GM23338 (cell line): ENCODE data around the gene SLC66A3. TPM values are rescaled to one million over a fixed set of nuclear protein-coding genes. Genes with fewer than 3 reads are reported as not detected.

Experiments
- ATAC-seq: fragments of 200-7000 bp; cut with Tn5 transposase; 3 replicates; pipeline ENCODE4 v1.9.1; 2020
- DNase-seq: peaks from one replicate; pipeline ENCODE4 v3.0.0-alpha.2; 2015; ENCODE audit warnings: low spot score
- H2AFZ ChIP-seq: fragments of 200-600 bp; sonication (generic); 2 replicates; pipeline ENCODE4 v1.8.0; 2016; ENCODE audit warnings: antibody characterized with exemption, mild to moderate bottlenecking, moderate library complexity
- H3F3A ChIP-seq: fragments of 200-600 bp; sonication (generic); replicated peaks from 2 replicates; pipeline ENCODE4 v1.8.0; 2017; ENCODE audit warnings: antibody characterized with exemption, mixed run types, low read depth
- H3K27ac ChIP-seq: fragments of 200-600 bp; sonication (generic); 2 replicates; pipeline ENCODE4 v1.6.1; 2016; ENCODE audit warnings: low read depth
- H3K27me3 ChIP-seq: fragments of 200-600 bp; sonication (generic); 2 replicates; pipeline ENCODE4 v1.8.0; 2016; ENCODE audit warnings: mild to moderate bottlenecking, mixed run types, moderate library complexity; ENCODE audit not compliant: insufficient read depth
- H3K36me3 ChIP-seq: fragments of 200-600 bp; sonication (generic); 2 replicates; pipeline ENCODE4 v1.8.0; 2016; ENCODE audit warnings: mild to moderate bottlenecking; ENCODE audit not compliant: insufficient read depth
- H3K4me1 ChIP-seq: fragments of 200-600 bp; sonication (generic); 2 replicates; pipeline ENCODE4 v1.8.0; 2016; ENCODE audit warnings: mild to moderate bottlenecking, moderate library complexity; ENCODE audit not compliant: insufficient read depth
- H3K4me2 ChIP-seq: fragments of 200-600 bp; sonication (generic); 2 replicates; pipeline ENCODE4 v1.7.1; 2017; ENCODE audit warnings: mixed run types
- H3K4me3 ChIP-seq: fragments of 200-600 bp; sonication (generic); 2 replicates; pipeline ENCODE4 v1.6.1; 2016; ENCODE audit warnings: mixed run types
- H3K79me2 ChIP-seq: fragments of 200-600 bp; sonication (generic); replicated peaks from 2 replicates; pipeline ENCODE4 v1.8.0; 2017; ENCODE audit warnings: mild to moderate bottlenecking; ENCODE audit not compliant: insufficient read depth
- H3K9me2 ChIP-seq: fragments of 200-600 bp; sonication (generic); 2 replicates; pipeline ENCODE4 v1.8.0; 2017; ENCODE audit not compliant: insufficient read depth
- H4K20me1 ChIP-seq: fragments of 200-600 bp; sonication (generic); replicated peaks from 2 replicates; pipeline ENCODE4 v1.8.0; 2017; ENCODE audit warnings: mild to moderate bottlenecking; ENCODE audit not compliant: insufficient read depth
- H3K27ac Mint-ChIP-seq: 2 replicates; pipeline ENCODE4 v1.8.0; 2020; ENCODE audit warnings: inconsistent platforms, mild to moderate bottlenecking, moderate library complexity, mixed read lengths
- H3K27me3 Mint-ChIP-seq: 3 replicates; pipeline ENCODE4 v1.8.0; 2022; ENCODE audit warnings: low read depth, mild to moderate bottlenecking, moderate library complexity, mixed read lengths, inconsistent platforms; ENCODE audit not compliant: insufficient read depth, poor library complexity
- H3K36me3 Mint-ChIP-seq: 3 replicates; pipeline ENCODE4 v1.8.0; 2021; ENCODE audit warnings: low read depth, mild to moderate bottlenecking, inconsistent platforms, moderate library complexity, mixed read lengths
- H3K4me1 Mint-ChIP-seq: 3 replicates; pipeline ENCODE4 v1.8.0; 2020; ENCODE audit warnings: mild to moderate bottlenecking, inconsistent platforms, mixed read lengths
- H3K4me3 Mint-ChIP-seq: 3 replicates; pipeline ENCODE4 v1.8.0; 2021; ENCODE audit warnings: moderate library complexity, mild to moderate bottlenecking, inconsistent platforms, mixed read lengths
- H3K9me3 Mint-ChIP-seq: 3 replicates; pipeline ENCODE4 v1.8.0; 2020; ENCODE audit warnings: moderate library complexity, mild to moderate bottlenecking, inconsistent platforms, mixed read lengths
- CREB1 ChIP-seq: fragments of 250-450 bp; sonication (Bioruptor Pico); IDR thresholded peaks from 2 replicates; pipeline ENCODE4 v1.5.0; 2020; ENCODE audit warnings: low read depth, mild to moderate bottlenecking, moderate library complexity
- ETS1 ChIP-seq: IDR thresholded peaks from 2 replicates; pipeline ENCODE4 v1.6.1; 2016; ENCODE audit warnings: antibody characterized with exemption
- EZH2phosphoT487 ChIP-seq: fragments of 200-600 bp; sonication (generic); IDR thresholded peaks from one replicate; pipeline ENCODE4 v1.8.1; 2018; ENCODE audit warnings: antibody characterized with exemption; ENCODE audit not compliant: unreplicated experiment
- POLR2AphosphoS5 ChIP-seq: IDR thresholded peaks from 2 replicates; pipeline ENCODE4 v1.6.1; 2016; ENCODE audit warnings: antibody characterized with exemption, low read depth
- ZNF114 ChIP-seq: fragments of 250-450 bp; sonication (Bioruptor Pico); IDR thresholded peaks from 2 replicates; pipeline ENCODE4 v1.5.0; 2020; ENCODE audit warnings: mild to moderate bottlenecking, moderate library complexity
- polyA plus RNA-seq: library from polyadenylated mRNA; unstranded; fragments of >200 nt; fragmentation: Nextera tagmentation; extraction: Ambion mirVana; gene quantifications from 2 replicates; pipeline ENCODE4 v1.2.1, GENCODE V29; 2016
- total RNA-seq: library from RNA; depleted of rRNA; stranded (reverse); fragments of >200 nt; shearing (Covaris generic); gene quantifications from 2 replicates; pipeline ENCODE4 v1.2.3, GENCODE V29; 2014
- TF ChIP-seq, protein P1 (sequence below), 2 experiments: fragments of 200-600 bp in 1 of 2; sonication (generic) in 1 of 2; conservative IDR thresholded peaks; 2 replicates each; pipeline versions ENCODE4 v1.5.1 to v1.6.1; 2016 to 2017; ENCODE audit warnings: antibody characterized with exemption in 2 of 2, low read depth in 2 of 2, mild to moderate bottlenecking in 2 of 2, moderate library complexity in 1 of 2

Gene SLC66A3
- total and polyA plus RNA-seq, 2 experiments from 2014 or later, result 13.7 to 18.4 TPM

GRCh38 chr2:11158916-11159573 is 3.8 kb downstream of the SLC66A3 start (continued):
- TF ChIP-seq, protein P1, sequence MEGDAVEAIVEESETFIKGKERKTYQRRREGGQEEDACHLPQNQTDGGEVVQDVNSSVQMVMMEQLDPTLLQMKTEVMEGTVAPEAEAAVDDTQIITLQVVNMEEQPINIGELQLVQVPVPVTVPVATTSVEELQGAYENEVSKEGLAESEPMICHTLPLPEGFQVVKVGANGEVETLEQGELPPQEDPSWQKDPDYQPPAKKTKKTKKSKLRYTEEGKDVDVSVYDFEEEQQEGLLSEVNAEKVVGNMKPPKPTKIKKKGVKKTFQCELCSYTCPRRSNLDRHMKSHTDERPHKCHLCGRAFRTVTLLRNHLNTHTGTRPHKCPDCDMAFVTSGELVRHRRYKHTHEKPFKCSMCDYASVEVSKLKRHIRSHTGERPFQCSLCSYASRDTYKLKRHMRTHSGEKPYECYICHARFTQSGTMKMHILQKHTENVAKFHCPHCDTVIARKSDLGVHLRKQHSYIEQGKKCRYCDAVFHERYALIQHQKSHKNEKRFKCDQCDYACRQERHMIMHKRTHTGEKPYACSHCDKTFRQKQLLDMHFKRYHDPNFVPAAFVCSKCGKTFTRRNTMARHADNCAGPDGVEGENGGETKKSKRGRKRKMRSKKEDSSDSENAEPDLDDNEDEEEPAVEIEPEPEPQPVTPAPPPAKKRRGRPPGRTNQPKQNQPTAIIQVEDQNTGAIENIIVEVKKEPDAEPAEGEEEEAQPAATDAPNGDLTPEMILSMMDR (conservative IDR thresholded peaks at IDR 0.05; ENCODE audit: low read depth in 2 of 2), result no peak
- TF ChIP-seq ZNF114 (CRISPR knock-in tag) (no peak), CREB1 (no peak)

DNA sequence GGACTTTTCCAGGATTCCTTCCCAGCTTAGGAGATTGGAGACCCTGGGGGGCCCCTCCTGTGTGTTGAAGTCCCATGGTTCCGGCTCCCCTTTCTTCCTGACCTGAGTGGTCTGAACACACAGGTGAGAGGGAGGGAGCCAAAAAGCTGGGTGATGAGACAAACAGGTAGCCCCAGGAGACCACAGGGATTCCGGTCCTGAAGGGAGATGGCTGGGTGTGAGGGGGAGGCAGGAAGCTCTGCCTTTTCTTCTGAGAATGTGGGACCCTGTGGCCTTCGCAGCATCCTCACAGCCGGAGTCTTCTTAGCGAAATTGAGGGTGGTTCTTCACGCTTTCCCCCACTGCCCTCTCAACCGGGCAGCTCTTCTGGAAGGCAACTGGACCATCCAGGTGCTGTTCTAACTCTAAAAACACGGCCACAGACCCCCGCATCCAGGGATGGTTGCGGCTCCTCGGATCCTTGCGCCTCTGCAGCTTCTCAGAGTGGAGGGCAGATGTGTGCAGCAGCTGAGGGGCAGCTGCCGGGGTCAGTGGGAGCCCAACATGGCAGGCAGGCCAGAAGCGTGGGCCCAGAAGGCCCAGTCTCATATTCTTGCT is 4.4 kb downstream of the SLC66A3 start:
- no peaks in the 10 kb centered on the region for H3K36me3 ChIP-seq
- Mint-ChIP-seq H3K4me1 (peaks cover 4% of the 10 kb centered on the region), H3K27me3 (peaks cover 10% of the 10 kb centered on the region), H3K36me3 (no peaks in the 10 kb centered on the region; the same call in 2 of the 3 replicates), H3K27ac (no peak overlapping the region), H3K9me3 (no peaks in the 10 kb centered on the region; the same call in 2 of the 3 replicates), H3K4me3 (no peak overlapping the region)
- TF ChIP-seq, protein P1 (conservative IDR thresholded peaks at IDR 0.05; ENCODE audit: low read depth in 2 of 2), result no peak
- TF ChIP-seq POLR2AphosphoS5, result no peak
- no peak for TF ChIP-seq CREB1
- TF ChIP-seq ETS1, result no peak
- no peak for TF ChIP-seq EZH2phosphoT487
- H3K27me3 ChIP-seq, result peaks cover 6% of the 10 kb centered on the region; the same call in 1 of the 2 replicates
- no peak overlapping the region for H2AFZ ChIP-seq
- H3K4me2 ChIP-seq, result no peak overlapping the region
- ATAC-seq (no peak), DNase-seq (no peak)
- no peak overlapping the region for H3K27ac ChIP-seq
- H3K79me2 ChIP-seq, result no peaks in the 10 kb centered on the region
- H3K9me2 ChIP-seq, result no peaks in the 10 kb centered on the region
- 0 out of 2 replicates have a peak, but pooled peaks cover 7% of the 10 kb centered on the region for H3F3A ChIP-seq
- no peak overlapping the region for H3K4me3 ChIP-seq
- H3K4me1 ChIP-seq, result no peaks in the 10 kb centered on the region
- no peaks in the 10 kb centered on the region for H4K20me1 ChIP-seq
